ENCODE results near the gene CD300LG.
"Not testable (repeated sequence)": the region's sequence is repeated elsewhere in the genome, so short reads cannot be mapped to it uniquely, and the experiment has no call there.

CD300LG gene, protein sequence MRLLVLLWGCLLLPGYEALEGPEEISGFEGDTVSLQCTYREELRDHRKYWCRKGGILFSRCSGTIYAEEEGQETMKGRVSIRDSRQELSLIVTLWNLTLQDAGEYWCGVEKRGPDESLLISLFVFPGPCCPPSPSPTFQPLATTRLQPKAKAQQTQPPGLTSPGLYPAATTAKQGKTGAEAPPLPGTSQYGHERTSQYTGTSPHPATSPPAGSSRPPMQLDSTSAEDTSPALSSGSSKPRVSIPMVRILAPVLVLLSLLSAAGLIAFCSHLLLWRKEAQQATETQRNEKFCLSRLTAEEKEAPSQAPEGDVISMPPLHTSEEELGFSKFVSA

DNA sequence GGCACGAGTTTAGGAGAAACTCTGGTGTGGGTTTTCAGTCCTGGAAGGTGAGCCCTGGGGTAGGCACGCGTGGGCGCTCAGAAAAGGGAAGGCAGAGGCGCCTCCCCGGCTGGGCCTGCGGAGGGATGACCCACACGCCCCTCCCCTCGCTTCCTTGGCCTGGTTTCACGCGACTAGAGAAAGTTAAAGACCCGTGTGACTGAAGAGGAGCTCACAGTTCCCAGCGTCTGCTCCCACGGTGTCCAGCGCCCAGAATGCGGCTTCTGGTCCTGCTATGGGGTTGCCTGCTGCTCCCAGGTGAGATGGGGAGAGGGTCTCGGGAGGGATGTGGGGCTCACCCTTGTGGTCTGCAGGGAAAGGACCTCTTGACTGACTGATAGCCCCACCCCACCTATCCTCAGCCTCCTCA, at the start of gene CD300LG:
Gene CD300LG (plus strand): TSS at position 214 of the 409 bp plus-strand sequence. CDS start 41 bp downstream, at position 255.
- no peak within 1 kb of the TSS for H3K27ac ChIP-seq (ENCODE audit: low read depth, low read length)
- TF ChIP-seq CTCF (IDR thresholded peaks at IDR 0.05; ENCODE audit: low read depth, low read length, poor library complexity, severe bottlenecking) (no peak), EZH2phosphoT487 (IDR thresholded peaks at IDR 0.05; ENCODE audit: borderline replicate concordance, low read length) (no peak)

GRCh38 chr17:43798024-43798423, 49.0 kb upstream of the CD300LG start:
- not testable (repeated sequence) for H3K4me1 ChIP-seq (ENCODE audit: control insufficient read depth, low read length); H3K4me2 ChIP-seq (ENCODE audit: low read length); H3F3A ChIP-seq (ENCODE audit: control insufficient read depth, insufficient read depth); H3K27ac ChIP-seq (ENCODE audit: low read depth, low read length); H3K79me2 ChIP-seq (ENCODE audit: control insufficient read depth, low read length); H3K9me2 ChIP-seq (replicated peaks; ENCODE audit: control insufficient read depth, low read length); H3K36me3 ChIP-seq (ENCODE audit: control insufficient read depth, low read length); H3K4me3 ChIP-seq (ENCODE audit: low read length); H4K20me1 ChIP-seq (ENCODE audit: control insufficient read depth, insufficient read depth, low read depth, low read length); H3K9me3 ChIP-seq (ENCODE audit: control insufficient read depth, insufficient read depth, low read length)
- H3K27me3 ChIP-seq (ENCODE audit: control insufficient read depth, low read length) = peaks cover 11% of the 10 kb centered on the region

More for the DNA sequence above, at the start of gene CD300LG:
- Histone ChIP-seq H3F3A (ENCODE audit: control insufficient read depth, insufficient read depth) (no peaks in the 10 kb centered on the region), H3K79me2 (ENCODE audit: control insufficient read depth, low read length) (no peaks in the 10 kb centered on the region), H3K4me3 (ENCODE audit: low read length) (no peak within 1 kb of the TSS), H3K4me1 (ENCODE audit: control insufficient read depth, low read length) (no peaks in the 10 kb centered on the region), H3K9me3 (ENCODE audit: control insufficient read depth, insufficient read depth, low read length) (no peaks in the 10 kb centered on the region), H3K27me3 (ENCODE audit: control insufficient read depth, low read length) (no peaks in the 10 kb centered on the region; the same call in 1 of the 2 replicates), H4K20me1 (ENCODE audit: control insufficient read depth, insufficient read depth, low read depth, low read length) (no peaks in the 10 kb centered on the region), H3K9me2 (replicated peaks; ENCODE audit: control insufficient read depth, low read length) (no peaks in the 10 kb centered on the region), H3K4me2 (ENCODE audit: low read length) (no peak within 1 kb of the TSS), H3K36me3 (ENCODE audit: control insufficient read depth, low read length) (no peaks in the 10 kb centered on the region)

GRCh38 chr17:43799047-43799446, 47.9 kb upstream of the CD300LG start:
- Histone ChIP-seq H3K79me2 (ENCODE audit: control insufficient read depth, low read length) (no peaks in the 10 kb centered on the region), H3K4me3 (ENCODE audit: low read length) (no peak overlapping the region), H3K9me2 (replicated peaks; ENCODE audit: control insufficient read depth, low read length) (no peaks in the 10 kb centered on the region), H3F3A (ENCODE audit: control insufficient read depth, insufficient read depth) (no peaks in the 10 kb centered on the region), H3K9me3 (ENCODE audit: control insufficient read depth, insufficient read depth, low read length) (no peaks in the 10 kb centered on the region), H3K4me1 (ENCODE audit: control insufficient read depth, low read length) (peaks cover 3% of the 10 kb centered on the region; the same call in 1 of the 2 replicates), H3K27ac (ENCODE audit: low read depth, low read length) (no peak overlapping the region), H4K20me1 (ENCODE audit: control insufficient read depth, insufficient read depth, low read depth, low read length) (no peaks in the 10 kb centered on the region), H3K27me3 (ENCODE audit: control insufficient read depth, low read length) (peaks cover 21% of the 10 kb centered on the region), H3K36me3 (ENCODE audit: control insufficient read depth, low read length) (no peaks in the 10 kb centered on the region), H3K4me2 (ENCODE audit: low read length) (no peak overlapping the region)
- TF ChIP-seq CTCF (IDR thresholded peaks at IDR 0.05; ENCODE audit: low read depth, low read length, poor library complexity, severe bottlenecking) (no peak), EZH2phosphoT487 (IDR thresholded peaks at IDR 0.05; ENCODE audit: borderline replicate concordance, low read length) (no peak)

DNA sequence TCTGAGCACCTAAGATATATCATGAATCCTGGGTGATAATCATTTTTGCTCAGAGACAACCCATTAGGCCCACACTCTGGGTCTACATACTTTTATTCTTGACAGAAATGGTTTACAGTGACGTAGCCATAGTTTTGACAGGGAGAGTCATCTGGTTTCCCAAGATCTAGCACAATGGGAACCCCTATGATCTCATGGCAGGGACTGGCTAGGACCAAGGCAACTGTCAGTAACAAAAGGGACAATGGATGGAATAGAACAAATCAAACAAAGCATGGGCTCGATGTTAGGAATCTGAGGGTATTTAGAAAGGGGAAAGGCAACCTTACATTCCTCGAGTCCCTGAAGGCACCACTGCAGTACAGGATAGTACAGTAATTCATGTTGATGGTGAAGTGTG, 46.2 kb upstream of the CD300LG start:
- H3K4me2 ChIP-seq (ENCODE audit: low read length) = no peak overlapping the region
- no peak for TF ChIP-seq EZH2phosphoT487 (IDR thresholded peaks at IDR 0.05; ENCODE audit: borderline replicate concordance, low read length)
- no peak for TF ChIP-seq CTCF (IDR thresholded peaks at IDR 0.05; ENCODE audit: low read depth, low read length, poor library complexity, severe bottlenecking)
- H3K4me1 ChIP-seq (ENCODE audit: control insufficient read depth, low read length) = peaks cover 3% of the 10 kb centered on the region; the same call in 1 of the 2 replicates
- no peaks in the 10 kb centered on the region for H3K9me3 ChIP-seq (ENCODE audit: control insufficient read depth, insufficient read depth, low read length)
- H3K36me3 ChIP-seq (ENCODE audit: control insufficient read depth, low read length) = no peaks in the 10 kb centered on the region
- no peak overlapping the region for H3K27ac ChIP-seq (ENCODE audit: low read depth, low read length)
- H3K79me2 ChIP-seq (ENCODE audit: control insufficient read depth, low read length) = no peaks in the 10 kb centered on the region
- H3K27me3 ChIP-seq (ENCODE audit: control insufficient read depth, low read length) = peaks cover 23% of the 10 kb centered on the region
- no peak overlapping the region for H3K4me3 ChIP-seq (ENCODE audit: low read length)
- H4K20me1 ChIP-seq (ENCODE audit: control insufficient read depth, insufficient read depth, low read depth, low read length) = no peaks in the 10 kb centered on the region
- no peaks in the 10 kb centered on the region for H3F3A ChIP-seq (ENCODE audit: control insufficient read depth, insufficient read depth)
- no peaks in the 10 kb centered on the region for H3K9me2 ChIP-seq (replicated peaks; ENCODE audit: control insufficient read depth, low read length)

Measured in DOHH2 (cell line).